ENCODE data around the gene CLIC6.

The CLIC6 gene

DNA sequence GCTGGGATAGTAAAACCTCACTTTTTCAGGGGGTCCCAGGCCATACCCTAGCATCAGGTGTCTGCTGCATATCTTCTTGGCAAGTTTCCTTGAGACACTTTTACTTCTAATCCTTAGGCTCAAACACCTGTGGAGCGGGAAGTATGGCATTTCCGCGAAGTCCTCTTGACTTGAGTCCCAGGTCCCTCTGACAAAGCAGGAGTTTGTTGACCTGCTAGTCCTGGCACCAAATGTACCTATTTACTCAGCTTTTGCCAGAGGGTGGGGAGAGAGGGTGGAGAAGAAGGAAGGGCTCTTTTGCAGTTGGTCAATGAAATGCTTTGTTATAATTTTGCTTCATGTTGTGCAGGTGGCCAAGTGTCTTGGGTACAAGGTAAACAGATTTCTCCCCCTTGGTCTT, 59.7 kb downstream of the CLIC6 start:
- DNase-seq (ENCODE audit: low spot score): no peak
- H3K36me3 ChIP-seq (replicated peaks in 1 of 2; ENCODE audit: control insufficient read depth in 2 of 2, insufficient read depth in 2 of 2, low read length in 2 of 2): no peaks in the 10 kb centered on the region
- no peaks in the 10 kb centered on the region for H3K9me3 ChIP-seq (replicated peaks in 1 of 2; ENCODE audit: control insufficient read depth in 2 of 2, insufficient read depth in 1 of 2, low read depth in 1 of 2, low read length in 2 of 2)
- H3K4me3 ChIP-seq (ENCODE audit: low read length in 2 of 2): no peak overlapping the region
- no peak overlapping the region for H2BK120ac ChIP-seq (ENCODE audit: low read depth, low read length)
- no peak overlapping the region for H2BK15ac ChIP-seq (ENCODE audit: low read length)
- H2BK5ac ChIP-seq (ENCODE audit: low read length): no peak overlapping the region
- no peak overlapping the region for H3K18ac ChIP-seq (ENCODE audit: low read length)
- no peak overlapping the region for H4K8ac ChIP-seq (ENCODE audit: low read depth, low read length)
- H3K27ac ChIP-seq (replicated peaks; ENCODE audit: low read length): no peak overlapping the region
- no peak overlapping the region for H2BK12ac ChIP-seq (ENCODE audit: low read length)
- H2AFZ ChIP-seq (ENCODE audit: low read length): no peak overlapping the region
- no peak overlapping the region for H3K23ac ChIP-seq (ENCODE audit: low read depth, low read length, poor library complexity)
- H2AK5ac ChIP-seq (ENCODE audit: low read depth, low read length): no peak overlapping the region
- H4K91ac ChIP-seq (ENCODE audit: low read depth, low read length, poor library complexity): no peak overlapping the region
- WGBS, 2 donors (ENCODE audit: extremely low coverage in 2 of 2, insufficient read length in 2 of 2, insufficient replicate concordance in 1 of 2): no CpG with 5 or more reads among the region's 3 CpGs
- H3K79me1 ChIP-seq (ENCODE audit: low read depth, low read length): no peaks in the 10 kb centered on the region
- H3K14ac ChIP-seq (ENCODE audit: low read length): no peak overlapping the region
- no peaks in the 10 kb centered on the region for H3K4me1 ChIP-seq (ENCODE audit: control insufficient read depth in 2 of 2, insufficient read depth in 1 of 2, low read depth in 1 of 2, low read length in 2 of 2)
- H3K9ac ChIP-seq (ENCODE audit: low read depth, low read length, poor library complexity): no peak overlapping the region
- H3K4me2 ChIP-seq (ENCODE audit: insufficient read depth, low read length, poor library complexity, severe bottlenecking): no peak overlapping the region
- no peaks in the 10 kb centered on the region for H3K27me3 ChIP-seq (ENCODE audit: control insufficient read depth in 3 of 3, insufficient read depth in 3 of 3, low read depth in 1 of 3, low read length in 3 of 3)
- H3K4ac ChIP-seq (ENCODE audit: low read length): no peak overlapping the region

DNA sequence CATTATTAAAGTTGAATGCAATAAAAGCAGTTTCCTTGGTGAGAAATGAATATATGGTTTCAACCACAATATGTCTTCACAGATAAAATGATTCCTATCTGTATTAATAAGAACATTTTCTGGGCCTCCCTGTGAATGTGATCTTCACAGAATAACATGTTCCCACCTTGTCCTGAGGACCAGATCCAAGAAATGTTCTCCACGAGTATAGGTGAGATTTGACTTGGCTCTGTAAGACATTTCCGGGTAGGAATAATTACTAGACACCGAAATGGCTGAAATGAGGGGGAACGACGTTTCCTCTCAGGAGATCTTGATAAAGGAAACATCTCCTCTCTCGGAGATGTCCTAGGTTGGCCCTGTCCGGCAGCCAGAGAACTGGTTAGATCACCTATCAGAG, 61.4 kb downstream of the CLIC6 start:
- Histone ChIP-seq H3K27ac (replicated peaks; ENCODE audit: low read length) (no peak overlapping the region), H2BK5ac (ENCODE audit: low read length) (no peak overlapping the region), H3K9me3 (replicated peaks in 1 of 2; ENCODE audit: control insufficient read depth in 2 of 2, insufficient read depth in 1 of 2, low read depth in 1 of 2, low read length in 2 of 2) (no peaks in the 10 kb centered on the region), H3K4me1 (ENCODE audit: control insufficient read depth in 2 of 2, insufficient read depth in 1 of 2, low read depth in 1 of 2, low read length in 2 of 2) (no peaks in the 10 kb centered on the region), H2BK120ac (ENCODE audit: low read depth, low read length) (no peak overlapping the region), H3K9ac (ENCODE audit: low read depth, low read length, poor library complexity) (no peak overlapping the region), H2BK12ac (ENCODE audit: low read length) (no peak overlapping the region), H3K4ac (ENCODE audit: low read length) (no peak overlapping the region), H3K79me1 (ENCODE audit: low read depth, low read length) (no peaks in the 10 kb centered on the region), H3K23ac (ENCODE audit: low read depth, low read length, poor library complexity) (no peak overlapping the region), H2AFZ (ENCODE audit: low read length) (no peak overlapping the region), H4K8ac (ENCODE audit: low read depth, low read length) (no peak overlapping the region), H3K27me3 (ENCODE audit: control insufficient read depth in 3 of 3, insufficient read depth in 3 of 3, low read depth in 1 of 3, low read length in 3 of 3) (no peaks in the 10 kb centered on the region), H4K91ac (ENCODE audit: low read depth, low read length, poor library complexity) (no peak overlapping the region), H3K14ac (ENCODE audit: low read length) (no peak overlapping the region), H3K36me3 (replicated peaks in 1 of 2; ENCODE audit: control insufficient read depth in 2 of 2, insufficient read depth in 2 of 2, low read length in 2 of 2) (no peaks in the 10 kb centered on the region), H3K18ac (ENCODE audit: low read length) (no peak overlapping the region), H2AK5ac (ENCODE audit: low read depth, low read length) (no peak overlapping the region), H3K4me3 (ENCODE audit: low read length in 2 of 2) (no peak overlapping the region), H2BK15ac (ENCODE audit: low read length) (no peak overlapping the region), H3K4me2 (ENCODE audit: insufficient read depth, low read length, poor library complexity, severe bottlenecking) (no peak overlapping the region)
- no CpG with 5 or more reads among the region's 7 CpGs for WGBS, 2 donors (ENCODE audit: extremely low coverage in 2 of 2, insufficient read length in 2 of 2, insufficient replicate concordance in 1 of 2)
- no peak for DNase-seq (ENCODE audit: low spot score)

DNA sequence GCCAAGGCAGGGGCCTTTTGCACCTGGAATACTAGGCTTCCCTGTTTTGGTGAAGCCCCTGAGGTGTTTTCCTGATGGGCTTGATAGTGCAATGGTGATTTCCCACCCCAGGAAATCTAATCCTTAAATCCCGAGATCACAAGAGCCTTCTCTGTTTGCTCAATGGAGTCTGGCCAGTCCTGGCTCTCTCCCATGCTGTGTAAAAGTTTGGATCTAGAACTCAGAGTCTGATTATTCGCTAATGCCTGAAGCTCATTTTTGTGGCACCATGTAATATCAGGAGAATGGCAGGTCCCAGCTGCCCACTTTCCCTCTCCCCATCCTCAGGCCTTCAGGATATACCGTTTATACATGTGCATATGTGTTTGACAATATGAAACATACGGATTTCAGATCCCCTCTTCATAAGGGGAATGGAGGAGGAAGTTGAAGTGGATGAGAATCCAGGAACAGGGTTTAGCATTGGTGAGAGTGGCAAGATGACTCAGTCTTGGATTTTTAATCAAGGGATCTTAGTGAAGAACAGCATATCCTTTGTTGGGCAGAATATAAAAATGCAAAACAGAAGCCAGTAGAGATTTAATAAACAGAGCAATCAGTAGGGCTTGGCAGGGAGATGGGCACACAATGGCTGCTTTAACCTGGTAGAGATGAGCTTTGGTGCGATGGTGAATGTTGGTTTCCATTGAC, 62.1 kb downstream of the CLIC6 start:
- H2AFZ ChIP-seq (ENCODE audit: low read length): no peak overlapping the region
- H3K4me3 ChIP-seq (ENCODE audit: low read length in 2 of 2): no peak overlapping the region
- no peak overlapping the region for H2BK12ac ChIP-seq (ENCODE audit: low read length)
- H4K91ac ChIP-seq (ENCODE audit: low read depth, low read length, poor library complexity): no peak overlapping the region
- no peak overlapping the region for H3K27ac ChIP-seq (replicated peaks; ENCODE audit: low read length)
- WGBS, 2 donors (ENCODE audit: extremely low coverage in 2 of 2, insufficient read length in 2 of 2, insufficient replicate concordance in 1 of 2): no CpG with 5 or more reads among the region's 5 CpGs
- no peak overlapping the region for H3K4ac ChIP-seq (ENCODE audit: low read length)
- H3K36me3 ChIP-seq (replicated peaks in 1 of 2; ENCODE audit: control insufficient read depth in 2 of 2, insufficient read depth in 2 of 2, low read length in 2 of 2): no peaks in the 10 kb centered on the region
- no peak overlapping the region for H2BK15ac ChIP-seq (ENCODE audit: low read length)
- H2BK5ac ChIP-seq (ENCODE audit: low read length): no peak overlapping the region
- H3K9ac ChIP-seq (ENCODE audit: low read depth, low read length, poor library complexity): no peak overlapping the region
- no peaks in the 10 kb centered on the region for H3K9me3 ChIP-seq (replicated peaks in 1 of 2; ENCODE audit: control insufficient read depth in 2 of 2, insufficient read depth in 1 of 2, low read depth in 1 of 2, low read length in 2 of 2)
- H2AK5ac ChIP-seq (ENCODE audit: low read depth, low read length): no peak overlapping the region
- H3K27me3 ChIP-seq (ENCODE audit: control insufficient read depth in 3 of 3, insufficient read depth in 3 of 3, low read depth in 1 of 3, low read length in 3 of 3): no peaks in the 10 kb centered on the region
- no peak overlapping the region for H3K23ac ChIP-seq (ENCODE audit: low read depth, low read length, poor library complexity)
- H3K4me1 ChIP-seq (ENCODE audit: control insufficient read depth in 2 of 2, insufficient read depth in 1 of 2, low read depth in 1 of 2, low read length in 2 of 2): no peaks in the 10 kb centered on the region
- no peak overlapping the region for H3K4me2 ChIP-seq (ENCODE audit: insufficient read depth, low read length, poor library complexity, severe bottlenecking)
- H3K14ac ChIP-seq (ENCODE audit: low read length): no peak overlapping the region
- H3K18ac ChIP-seq (ENCODE audit: low read length): no peak overlapping the region
- no peak overlapping the region for H4K8ac ChIP-seq (ENCODE audit: low read depth, low read length)
- no peak for DNase-seq (ENCODE audit: low spot score)
- no peaks in the 10 kb centered on the region for H3K79me1 ChIP-seq (ENCODE audit: low read depth, low read length)
- no peak overlapping the region for H2BK120ac ChIP-seq (ENCODE audit: low read depth, low read length)

DNA sequence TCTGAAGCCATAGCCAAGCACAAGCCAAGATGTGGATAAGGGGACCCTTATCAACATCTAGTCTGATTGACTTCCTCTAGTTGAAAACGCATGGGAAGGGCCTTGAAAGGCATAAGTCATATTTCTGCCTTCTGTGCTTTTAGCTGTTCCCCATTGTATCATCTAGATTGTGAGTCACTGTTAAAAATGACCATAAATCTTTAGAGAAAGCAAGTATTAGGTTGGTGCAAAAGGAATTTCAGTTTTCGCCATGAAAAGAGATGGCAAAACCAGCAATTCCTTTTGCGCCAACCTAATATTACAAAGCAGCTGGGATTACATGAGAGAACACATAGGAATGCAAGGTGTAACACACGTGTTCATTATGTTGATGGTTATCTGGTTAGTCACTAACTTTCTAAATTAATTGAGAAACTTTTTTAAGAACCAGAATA, 63.6 kb downstream of the CLIC6 start:
- no peak overlapping the region for H2BK15ac ChIP-seq (ENCODE audit: low read length)
- WGBS, 2 donors (ENCODE audit: extremely low coverage in 2 of 2, insufficient read length in 2 of 2, insufficient replicate concordance in 1 of 2): no CpG with 5 or more reads among the region's 4 CpGs
- no peak overlapping the region for H2BK5ac ChIP-seq (ENCODE audit: low read length)
- H4K8ac ChIP-seq (ENCODE audit: low read depth, low read length): no peak overlapping the region
- H3K4me1 ChIP-seq (ENCODE audit: control insufficient read depth in 2 of 2, insufficient read depth in 1 of 2, low read depth in 1 of 2, low read length in 2 of 2): no peaks in the 10 kb centered on the region
- no peak overlapping the region for H2AFZ ChIP-seq (ENCODE audit: low read length)
- no peaks in the 10 kb centered on the region for H3K36me3 ChIP-seq (replicated peaks in 1 of 2; ENCODE audit: control insufficient read depth in 2 of 2, insufficient read depth in 2 of 2, low read length in 2 of 2)
- H3K4me3 ChIP-seq (ENCODE audit: low read length in 2 of 2): no peak overlapping the region
- no peak overlapping the region for H3K23ac ChIP-seq (ENCODE audit: low read depth, low read length, poor library complexity)
- H3K27me3 ChIP-seq (ENCODE audit: control insufficient read depth in 3 of 3, insufficient read depth in 3 of 3, low read depth in 1 of 3, low read length in 3 of 3): no peaks in the 10 kb centered on the region
- no peak overlapping the region for H2AK5ac ChIP-seq (ENCODE audit: low read depth, low read length)
- H3K79me1 ChIP-seq (ENCODE audit: low read depth, low read length): no peaks in the 10 kb centered on the region
- no peak for DNase-seq (ENCODE audit: low spot score)
- H2BK120ac ChIP-seq (ENCODE audit: low read depth, low read length): no peak overlapping the region
- H4K91ac ChIP-seq (ENCODE audit: low read depth, low read length, poor library complexity): no peak overlapping the region
- H3K14ac ChIP-seq (ENCODE audit: low read length): no peak overlapping the region
- H3K9me3 ChIP-seq (replicated peaks in 1 of 2; ENCODE audit: control insufficient read depth in 2 of 2, insufficient read depth in 1 of 2, low read depth in 1 of 2, low read length in 2 of 2): no peaks in the 10 kb centered on the region
- no peak overlapping the region for H3K9ac ChIP-seq (ENCODE audit: low read depth, low read length, poor library complexity)
- no peak overlapping the region for H3K4me2 ChIP-seq (ENCODE audit: insufficient read depth, low read length, poor library complexity, severe bottlenecking)
- H2BK12ac ChIP-seq (ENCODE audit: low read length): no peak overlapping the region
- no peak overlapping the region for H3K4ac ChIP-seq (ENCODE audit: low read length)
- no peak overlapping the region for H3K18ac ChIP-seq (ENCODE audit: low read length)
- no peak overlapping the region for H3K27ac ChIP-seq (replicated peaks; ENCODE audit: low read length)

Data from neuronal stem cell (in vitro differentiated cells).